Measurements from ENCODE around the gene SERPINB6. TPM values are rescaled to one million over a fixed set of nuclear protein-coding genes. Genes with fewer than 3 reads are reported as not detected.
"Not testable (repeated sequence)": the region's sequence is repeated elsewhere in the genome, so short reads cannot be mapped to it uniquely, and the experiment has no call there.

SERPINB6 gene
- total RNA-seq, 2 donors from 2014 or later, result 128 to 150 TPM

DNA sequence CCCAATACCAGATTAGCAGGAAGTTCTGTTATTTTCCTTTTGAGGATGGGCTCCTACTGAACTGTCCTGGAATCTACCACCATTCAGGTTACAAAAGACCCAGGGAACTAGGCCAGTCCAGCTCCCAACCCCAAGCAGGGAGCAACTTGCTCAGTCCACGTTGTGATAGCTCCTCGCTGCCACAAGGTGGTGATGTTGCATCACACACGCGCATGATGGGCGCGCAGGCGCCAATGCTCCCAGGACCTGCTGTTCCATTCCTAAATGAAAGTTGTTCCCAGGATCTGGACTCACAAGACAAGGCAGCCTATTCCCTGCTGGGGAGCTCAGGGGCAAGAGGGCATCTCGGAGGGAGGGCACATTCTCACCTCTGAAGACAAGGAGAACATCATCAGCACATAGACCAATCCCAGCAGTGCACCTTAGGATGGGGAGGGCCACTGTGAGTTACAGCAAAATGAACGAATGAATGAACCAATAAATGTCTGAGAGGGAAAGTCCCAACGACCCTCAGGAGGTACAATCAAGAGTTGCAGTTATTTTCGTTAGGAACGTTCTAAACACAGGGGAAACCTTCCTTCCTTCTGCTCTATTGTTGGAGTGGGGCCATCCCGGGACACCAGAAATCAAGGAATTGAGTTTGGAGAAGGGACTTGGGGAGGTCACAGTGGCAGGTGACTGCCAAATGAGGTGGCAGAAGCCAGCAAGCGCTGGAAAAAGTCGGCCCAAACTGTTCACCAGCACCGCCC, 27.1 kb upstream of the SERPINB6 start:
- Mint-ChIP-seq H3K4me3 (peak overlapping the region; percentile 79), H3K27ac (peak overlapping the region; percentile 74), H3K36me3 (ENCODE audit: low read depth) (peaks cover 16% of the 10 kb centered on the region), H3K4me1 (peaks cover 11% of the 10 kb centered on the region)
- peak overlapping the region; percentile 39 for H3K9ac ChIP-seq (ENCODE audit: extremely low read depth, low read length, poor library complexity, severe bottlenecking)
- not testable (repeated sequence) for H3K27me3 ChIP-seq (ENCODE audit: control insufficient read depth, insufficient read depth, low read length, poor library complexity, severe bottlenecking); H3K27me3 Mint-ChIP-seq (ENCODE audit: insufficient read depth); H3K9me3 ChIP-seq (ENCODE audit: control insufficient read depth, low read length); H3K36me3 ChIP-seq (ENCODE audit: control insufficient read depth, insufficient read depth, low read length); H3K27ac ChIP-seq (ENCODE audit: low read depth, low read length); H3K4me1 ChIP-seq (ENCODE audit: control insufficient read depth, insufficient read depth, low read length); H3K9me3 Mint-ChIP-seq
- WGBS, 2 experiments (ENCODE audit: insufficient coverage in 1 of 2, insufficient read length in 1 of 2), result 6 to 9% methylated on average over 3 to 9 of the region's 16 CpGs
- peak; percentile 70 for DNase-seq
- TF ChIP-seq, protein P1, sequence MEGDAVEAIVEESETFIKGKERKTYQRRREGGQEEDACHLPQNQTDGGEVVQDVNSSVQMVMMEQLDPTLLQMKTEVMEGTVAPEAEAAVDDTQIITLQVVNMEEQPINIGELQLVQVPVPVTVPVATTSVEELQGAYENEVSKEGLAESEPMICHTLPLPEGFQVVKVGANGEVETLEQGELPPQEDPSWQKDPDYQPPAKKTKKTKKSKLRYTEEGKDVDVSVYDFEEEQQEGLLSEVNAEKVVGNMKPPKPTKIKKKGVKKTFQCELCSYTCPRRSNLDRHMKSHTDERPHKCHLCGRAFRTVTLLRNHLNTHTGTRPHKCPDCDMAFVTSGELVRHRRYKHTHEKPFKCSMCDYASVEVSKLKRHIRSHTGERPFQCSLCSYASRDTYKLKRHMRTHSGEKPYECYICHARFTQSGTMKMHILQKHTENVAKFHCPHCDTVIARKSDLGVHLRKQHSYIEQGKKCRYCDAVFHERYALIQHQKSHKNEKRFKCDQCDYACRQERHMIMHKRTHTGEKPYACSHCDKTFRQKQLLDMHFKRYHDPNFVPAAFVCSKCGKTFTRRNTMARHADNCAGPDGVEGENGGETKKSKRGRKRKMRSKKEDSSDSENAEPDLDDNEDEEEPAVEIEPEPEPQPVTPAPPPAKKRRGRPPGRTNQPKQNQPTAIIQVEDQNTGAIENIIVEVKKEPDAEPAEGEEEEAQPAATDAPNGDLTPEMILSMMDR (conservative IDR thresholded peaks at IDR 0.05), result peak; percentile 70
- peak overlapping the region; percentile 85 for H3K4me3 ChIP-seq (ENCODE audit: low read length)

DNA sequence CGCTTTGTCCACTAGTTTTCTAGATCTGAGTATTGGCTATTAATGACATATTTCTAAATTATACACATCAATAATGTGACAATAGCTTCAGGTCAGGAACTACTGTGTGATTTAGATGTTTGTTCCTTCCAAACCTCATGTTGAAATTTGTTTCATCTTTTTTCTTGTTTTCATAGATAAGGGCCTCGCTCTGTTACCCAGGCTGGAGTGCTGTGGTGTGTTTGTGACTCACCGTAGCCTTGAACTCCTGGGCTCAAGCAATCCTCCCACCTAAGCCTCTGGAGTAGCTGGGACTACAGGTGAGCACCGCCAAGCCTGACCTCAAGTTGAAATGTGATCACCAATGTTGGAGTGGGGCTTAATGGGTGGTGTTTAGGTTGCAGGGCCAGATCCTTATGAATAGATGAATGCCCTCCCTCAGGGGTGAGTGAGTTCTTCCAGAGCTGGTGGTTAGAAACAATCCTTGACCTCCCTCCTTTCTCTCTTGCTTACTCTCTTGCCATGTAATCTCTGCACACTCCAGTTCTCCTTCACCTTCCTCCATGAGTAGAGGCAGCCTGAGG, 22.5 kb upstream of the SERPINB6 start:
- Mint-ChIP-seq H3K27me3 (ENCODE audit: insufficient read depth) (peaks cover 3% of the 10 kb centered on the region), H3K4me3 (no peak overlapping the region), H3K36me3 (ENCODE audit: low read depth) (peaks cover 5% of the 10 kb centered on the region), H3K9me3 (peaks cover 2% of the 10 kb centered on the region), H3K4me1 (peaks cover 24% of the 10 kb centered on the region), H3K27ac (no peak overlapping the region)
- Histone ChIP-seq H3K27ac (ENCODE audit: low read depth, low read length) (no peak overlapping the region), H3K9me3 (ENCODE audit: control insufficient read depth, low read length) (peaks cover 5% of the 10 kb centered on the region), H3K4me1 (ENCODE audit: control insufficient read depth, insufficient read depth, low read length) (peaks cover 10% of the 10 kb centered on the region), H3K9ac (ENCODE audit: extremely low read depth, low read length, poor library complexity, severe bottlenecking) (no peak overlapping the region), H3K27me3 (ENCODE audit: control insufficient read depth, insufficient read depth, low read length, poor library complexity, severe bottlenecking) (peaks cover 4% of the 10 kb centered on the region), H3K4me3 (ENCODE audit: low read length) (no peak overlapping the region), H3K36me3 (ENCODE audit: control insufficient read depth, insufficient read depth, low read length) (no peaks in the 10 kb centered on the region)
- 75 to 93% methylated on average over 1 to 3 of the region's 4 CpGs for WGBS, 2 experiments (ENCODE audit: insufficient coverage in 1 of 2, insufficient read length in 1 of 2)
- no peak for DNase-seq
- TF ChIP-seq, protein P1 (conservative IDR thresholded peaks at IDR 0.05), result no peak

DNA sequence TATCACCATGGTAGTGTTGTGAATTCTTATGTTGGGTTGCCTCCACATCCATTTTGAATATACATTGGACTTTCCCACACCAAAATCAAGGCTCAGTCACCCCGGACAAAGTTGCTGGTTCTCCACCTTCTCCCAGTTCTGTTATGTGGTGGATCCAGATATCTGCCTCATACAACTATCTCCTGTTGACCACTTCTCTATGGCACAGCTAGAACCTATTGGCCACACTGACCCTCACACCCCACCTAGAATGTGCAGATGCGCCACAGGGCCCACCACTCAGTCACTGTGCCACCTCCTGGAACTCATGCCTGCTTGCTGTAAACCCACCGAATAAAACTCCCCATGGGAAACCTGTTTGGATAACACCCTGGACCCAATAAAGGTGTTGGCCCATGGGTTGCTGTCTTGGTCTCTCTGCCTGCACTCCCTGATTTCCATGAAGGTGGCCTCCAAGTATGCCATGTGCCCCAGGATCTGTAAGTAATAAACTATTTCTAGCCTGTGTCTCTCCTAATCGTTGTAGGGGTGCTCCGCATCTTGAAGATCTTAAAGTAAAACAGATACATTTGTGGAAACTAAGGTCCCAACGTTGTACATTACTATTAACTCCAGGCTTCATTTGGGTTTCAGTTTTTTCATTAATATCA, 21.1 kb upstream of the SERPINB6 start:
- H3K4me1 Mint-ChIP-seq, result peaks cover 22% of the 10 kb centered on the region
- Histone ChIP-seq H3K27ac (ENCODE audit: low read depth, low read length) (no peak overlapping the region), H3K4me1 (ENCODE audit: control insufficient read depth, insufficient read depth, low read length) (peaks cover 10% of the 10 kb centered on the region), H3K9me3 (ENCODE audit: control insufficient read depth, low read length) (peaks cover 5% of the 10 kb centered on the region), H3K4me3 (ENCODE audit: low read length) (no peak overlapping the region), H3K27me3 (ENCODE audit: control insufficient read depth, insufficient read depth, low read length, poor library complexity, severe bottlenecking) (no peaks in the 10 kb centered on the region), H3K9ac (ENCODE audit: extremely low read depth, low read length, poor library complexity, severe bottlenecking) (no peak overlapping the region), H3K36me3 (ENCODE audit: control insufficient read depth, insufficient read depth, low read length) (no peaks in the 10 kb centered on the region)
- 98% methylated on average over 6 of the region's 6 CpGs for WGBS, 2 experiments (ENCODE audit: insufficient coverage in 1 of 2, insufficient read length in 1 of 2)
- H3K36me3 Mint-ChIP-seq (ENCODE audit: low read depth), result peaks cover 5% of the 10 kb centered on the region
- no peaks in the 10 kb centered on the region for H3K27me3 Mint-ChIP-seq (ENCODE audit: insufficient read depth)
- TF ChIP-seq, protein P1 (conservative IDR thresholded peaks at IDR 0.05), result no peak
- peak; percentile 26 for DNase-seq
- no peak overlapping the region for H3K4me3 Mint-ChIP-seq
- peaks cover 2% of the 10 kb centered on the region for H3K9me3 Mint-ChIP-seq
- H3K27ac Mint-ChIP-seq, result peak overlapping the region; percentile 70
